Panc1 (cell line): ENCODE data around the gene CETP. TPM values are rescaled to one million over a fixed set of nuclear protein-coding genes. Genes with fewer than 3 reads are reported as not detected.

ENCODE experiments used
- ATAC-seq: fragments of 200-7000 bp; cut with Tn5 transposase; 2 replicates; pipeline ENCODE4 v1.9.1; 2020; ENCODE audit warnings: mild to moderate bottlenecking, moderate library complexity
- BruUV-seq: library from RNA; stranded (reverse); fragments of 400-500 nt; replicated peaks from 2 replicates; lab custom pipeline; 2021; lab: Mats Ljungman, UMichigan
- CTCF ChIA-PET: fragments of 300-600 bp; sonication (Branson Sonifier 250); formaldehyde crosslinking; loops from one replicate; lab custom pipeline; 2022; ENCODE audit warnings: antibody characterized with exemption; lab: Charles Lee
- POLR2A ChIA-PET: fragments of 300-600 bp; sonication (Branson Sonifier 250); formaldehyde crosslinking; loops from one replicate; lab custom pipeline; 2022; ENCODE audit warnings: antibody characterized with exemption; lab: Charles Lee
- DNase-seq: peaks from one replicate; pipeline ENCODE4 v3.0.0-alpha.2; 2010; ENCODE audit warnings: low read depth, low spot score
- H3K27ac ChIP-seq: 2 replicates; pipeline ENCODE4 v1.5.1; 2011; ENCODE audit warnings: mild to moderate bottlenecking, low read length, inconsistent platforms
- H3K27me3 ChIP-seq: fragments of 200-500 bp; sonication (Bioruptor generic); 2 replicates; pipeline ENCODE4 v1.6.0; 2014; ENCODE audit warnings: low read length, inconsistent platforms; ENCODE audit not compliant: control insufficient read depth, insufficient read depth
- H3K36me3 ChIP-seq: fragments of 200-500 bp; sonication (Bioruptor generic); 2 replicates; pipeline ENCODE4 v1.5.1; 2014; ENCODE audit warnings: inconsistent platforms, mild to moderate bottlenecking, low read length, moderate library complexity; ENCODE audit not compliant: control insufficient read depth, insufficient read depth
- H3K4me1 ChIP-seq: 2 replicates; pipeline ENCODE4 v1.5.1; 2011; ENCODE audit warnings: inconsistent platforms, mild to moderate bottlenecking, low read length, moderate library complexity; ENCODE audit not compliant: control insufficient read depth, insufficient read depth
- H3K4me3 ChIP-seq, 2 experiments: 2 replicates each; pipeline ENCODE4 v1.5.1; 2011 to 2012; ENCODE audit warnings: low read depth in 2 of 2, low read length in 2 of 2, mild to moderate bottlenecking in 2 of 2, inconsistent platforms in 1 of 2, moderate library complexity in 1 of 2
- H3K9me3 ChIP-seq: fragments of 200-500 bp; sonication (Bioruptor generic); 2 replicates; pipeline ENCODE4 v1.5.1; 2014; ENCODE audit warnings: low read depth, mild to moderate bottlenecking, inconsistent platforms, low read length, moderate library complexity; ENCODE audit not compliant: control insufficient read depth, insufficient read depth
- CTCF ChIP-seq: fragments of 450-650 bp; IDR thresholded peaks from 2 replicates; pipeline ENCODE4 v1.5.1; 2017; ENCODE audit warnings: mild to moderate bottlenecking
- POLR2AphosphoS5 ChIP-seq: IDR thresholded peaks from 2 replicates; pipeline ENCODE4 v1.6.1; 2012; ENCODE audit warnings: mild to moderate bottlenecking, low read depth, low read length, moderate library complexity
- REST ChIP-seq, 2 experiments: IDR thresholded peaks; 2 replicates each; pipeline ENCODE4 v1.6.1; 2011 to 2012; ENCODE audit warnings: low read depth in 2 of 2, control low read depth in 1 of 2, low read length in 1 of 2, mild to moderate bottlenecking in 1 of 2, moderate library complexity in 1 of 2; ENCODE audit not compliant: insufficient read depth in 1 of 2
- SIN3A ChIP-seq: IDR thresholded peaks from 2 replicates; pipeline ENCODE4 v1.6.1; 2012; ENCODE audit warnings: low read depth, mild to moderate bottlenecking, low read length, moderate library complexity, borderline replicate concordance; ENCODE audit not compliant: insufficient read depth
- TCF7L2 ChIP-seq: IDR thresholded peaks from 2 replicates; pipeline ENCODE4 v1.6.1; 2011; ENCODE audit warnings: mild to moderate bottlenecking, low read depth, low read length, inconsistent platforms
- in situ Hi-C: cut with HindIII; loops from 2 replicates; pipeline ENCODE4 v1.10.0; 2016; ENCODE audit warnings: low sequenced_read_pairs, low pct_unique_long_range_greater_than_20kb
- intact Hi-C: fragments of 100-400 bp; cut with micrococcal nuclease; formaldehyde crosslinking; loops from one replicate; pipeline ENCODE4 v1.10.0; 2022; ENCODE audit not compliant: unreplicated experiment
- total RNA-seq: library from RNA; stranded (reverse); gene quantifications from one replicate; pipeline ENCODE4 v1.2.1, GENCODE V29; 2021; ENCODE audit not compliant: unreplicated experiment

CETP gene
- total RNA-seq, 1 experiment from 2014 or later: not detected

- intact Hi-C loops: no loop called here
- Histone ChIP-seq H3K36me3 (no peaks in the 10 kb centered on the region), H3K4me3 (no peak overlapping the region), H3K27me3 (no peaks in the 10 kb centered on the region), H3K4me1 (no peaks in the 10 kb centered on the region), H3K9me3 (no peaks in the 10 kb centered on the region), H3K27ac (no peak overlapping the region)
- ATAC-seq: no peak
- CTCF ChIA-PET: no interaction called here
- POLR2A ChIA-PET: no interaction called here
- TF ChIP-seq REST (IDR thresholded peaks at IDR 0.05; ENCODE audit: insufficient read depth in 1 of 2, low read depth in 2 of 2, low read length in 1 of 2) (no peak), SIN3A (no peak), CTCF (no peak), POLR2AphosphoS5 (no peak)
- no peak for DNase-seq
- BruUV-seq: no TSS peak
- in situ Hi-C loops: no loop called here
Observed at GRCh38 chr16:56916571-56917403, 45.0 kb upstream of the CETP start.

GRCh38 chr16:56918467-56919012 is 43.2 kb upstream of the CETP start:
- Histone ChIP-seq H3K9me3 (no peaks in the 10 kb centered on the region), H3K4me1 (no peaks in the 10 kb centered on the region), H3K4me3 (no peak overlapping the region), H3K27ac (no peak overlapping the region), H3K36me3 (no peaks in the 10 kb centered on the region), H3K27me3 (no peaks in the 10 kb centered on the region)
- TF ChIP-seq POLR2AphosphoS5: no peak
- ATAC-seq: no peak
- in situ Hi-C loops: no loop called here
- BruUV-seq: no TSS peak
- DNase-seq: no peak
- intact Hi-C loops: no loop called here
- POLR2A ChIA-PET: no interaction called here
- CTCF ChIA-PET: interaction anchor here (0.6 to 0.7 kb wide), 2 partner anchors 10 to 483 kb away, joined by 3 to 4 read pairs; no protein-coding TSS in a partner anchor

- no peaks in the 10 kb centered on the region for H3K4me1 ChIP-seq
- POLR2A ChIA-PET: no interaction called here
Observed at GRCh38 chr16:56919099-56919800, 42.5 kb upstream of the CETP start.

More at GRCh38 chr16:56919099-56919800, 42.5 kb upstream of the CETP start:
- in situ Hi-C loops: no loop called here
- Histone ChIP-seq H3K36me3 (no peaks in the 10 kb centered on the region), H3K27me3 (no peaks in the 10 kb centered on the region), H3K9me3 (no peaks in the 10 kb centered on the region), H3K27ac (no peak overlapping the region), H3K4me3 (no peak overlapping the region)
- BruUV-seq: no TSS peak
- CTCF ChIA-PET: no interaction called here
- DNase-seq: no peak
- intact Hi-C loops: no loop called here
- no peak for ATAC-seq
- TF ChIP-seq REST (IDR thresholded peaks at IDR 0.05; ENCODE audit: insufficient read depth in 1 of 2, low read depth in 2 of 2, low read length in 1 of 2) (no peak), TCF7L2 (no peak), SIN3A (no peak), POLR2AphosphoS5 (no peak), CTCF (no peak)
